HEK293T (cell line): ENCODE results near the gene FUBP1.

Experiments
- ARNT ChIP-seq: fragments of 450-650 bp; IDR thresholded peaks from 2 replicates; pipeline ENCODE4 v1.6.1; 2017; ENCODE audit warnings: mild to moderate bottlenecking
- BHLHE40 ChIP-seq: fragments of 450-650 bp; IDR thresholded peaks from 2 replicates; pipeline ENCODE4 v1.6.1; 2016; ENCODE audit warnings: mild to moderate bottlenecking, moderate library complexity, borderline replicate concordance
- ELF4 ChIP-seq: fragments of 450-650 bp; IDR thresholded peaks from 2 replicates; pipeline ENCODE4 v1.6.1; 2017; ENCODE audit warnings: antibody characterized with exemption
- FOXM1 ChIP-seq: fragments of 450-650 bp; IDR thresholded peaks from 2 replicates; pipeline ENCODE4 v1.6.1; 2017; ENCODE audit warnings: mild to moderate bottlenecking, borderline replicate concordance
- NFRKB ChIP-seq: fragments of 450-650 bp; IDR thresholded peaks from 2 replicates; pipeline ENCODE4 v1.6.1; 2016; ENCODE audit warnings: mild to moderate bottlenecking, moderate library complexity
- SP1 ChIP-seq: fragments of 450-650 bp; IDR thresholded peaks from 2 replicates; pipeline ENCODE4 v1.6.1; 2017
- SUZ12 ChIP-seq: fragments of 450-650 bp; IDR thresholded peaks from 2 replicates; pipeline ENCODE4 v1.6.1; 2016; ENCODE audit warnings: mild to moderate bottlenecking
- TARDBP ChIP-seq: fragments of 450-650 bp; IDR thresholded peaks from 2 replicates; pipeline ENCODE4 v1.6.1; 2016
- TF ChIP-seq, protein P1 (sequence below): fragments of 450-650 bp; IDR thresholded peaks from 2 replicates; pipeline ENCODE4 v1.6.1; 2016

DNA sequence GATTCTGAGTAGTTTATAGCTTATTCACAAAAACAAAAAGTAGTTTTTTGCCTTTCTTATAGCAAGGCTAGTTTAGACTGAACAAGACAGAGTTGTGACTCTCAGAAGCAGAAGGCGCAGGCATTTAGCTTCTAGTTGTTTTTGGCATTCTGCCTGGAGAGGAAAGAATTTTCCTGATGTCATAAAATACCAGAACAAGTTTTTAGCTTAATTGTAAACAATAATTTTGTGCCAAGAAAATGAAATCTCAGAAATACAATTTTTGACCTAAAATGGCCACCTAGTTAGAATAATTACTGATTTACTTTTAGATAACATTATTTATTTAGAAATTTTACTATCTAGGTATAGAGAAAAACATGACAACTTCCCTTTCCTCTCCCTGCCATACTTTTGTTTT is 26.9 kb upstream of the FUBP1 start:
- no peak for TF ChIP-seq FOXM1
- TF ChIP-seq SUZ12, result no peak
- TF ChIP-seq NFRKB, result no peak
- no peak for TF ChIP-seq BHLHE40
- TF ChIP-seq, protein P1, sequence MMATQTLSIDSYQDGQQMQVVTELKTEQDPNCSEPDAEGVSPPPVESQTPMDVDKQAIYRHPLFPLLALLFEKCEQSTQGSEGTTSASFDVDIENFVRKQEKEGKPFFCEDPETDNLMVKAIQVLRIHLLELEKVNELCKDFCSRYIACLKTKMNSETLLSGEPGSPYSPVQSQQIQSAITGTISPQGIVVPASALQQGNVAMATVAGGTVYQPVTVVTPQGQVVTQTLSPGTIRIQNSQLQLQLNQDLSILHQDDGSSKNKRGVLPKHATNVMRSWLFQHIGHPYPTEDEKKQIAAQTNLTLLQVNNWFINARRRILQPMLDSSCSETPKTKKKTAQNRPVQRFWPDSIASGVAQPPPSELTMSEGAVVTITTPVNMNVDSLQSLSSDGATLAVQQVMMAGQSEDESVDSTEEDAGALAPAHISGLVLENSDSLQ, result no peak
- TF ChIP-seq TARDBP, result no peak
- TF ChIP-seq SP1, result no peak
- no peak for TF ChIP-seq ARNT
- no peak; the same call in 1 of the 2 replicates for TF ChIP-seq ELF4
